ENCODE results near the gene RER1.

DNA sequence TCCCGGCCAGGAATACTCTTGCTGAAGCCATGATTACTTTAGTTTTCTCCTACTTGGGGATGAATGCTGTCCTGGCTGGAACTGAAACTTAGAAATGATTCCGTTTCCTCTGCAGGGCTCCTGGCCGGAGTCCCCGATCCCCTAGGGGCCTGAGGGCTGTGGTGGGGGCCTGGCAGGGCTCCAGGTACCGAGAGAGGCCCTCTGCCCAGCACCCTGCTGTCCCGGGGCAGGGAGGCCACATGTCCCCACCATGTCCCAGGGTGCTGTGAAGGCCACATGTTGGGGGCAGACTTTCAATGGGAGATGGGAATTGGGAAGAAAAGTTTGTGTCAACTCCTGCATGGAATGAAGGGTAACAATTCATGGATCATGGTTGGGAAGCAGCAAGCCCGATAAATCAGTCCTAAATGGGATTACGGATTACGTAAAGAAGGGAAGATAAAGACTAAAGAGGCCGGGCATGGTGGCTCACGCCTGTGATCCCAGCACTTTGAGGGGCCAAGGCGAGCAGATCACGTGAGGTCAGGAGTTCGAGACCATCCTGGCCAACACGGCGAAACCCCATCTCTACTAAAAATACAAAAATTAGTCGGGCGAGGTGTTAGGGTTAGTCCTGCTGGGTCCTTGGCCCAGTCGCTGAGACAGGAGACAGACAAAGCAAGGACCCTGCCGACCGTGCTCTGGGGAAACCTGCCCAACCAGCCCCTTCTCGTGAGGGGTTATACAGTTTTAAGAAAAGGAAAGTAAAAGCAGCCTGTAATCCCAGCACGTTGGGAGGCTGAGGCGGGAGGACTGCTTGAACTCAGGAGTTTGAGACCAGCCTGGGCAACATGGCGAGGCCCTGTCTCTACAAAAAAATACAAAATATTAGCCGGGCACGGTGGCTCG lies 37.8 kb upstream of the RER1 start:
- TF ChIP-seq, protein P1, sequence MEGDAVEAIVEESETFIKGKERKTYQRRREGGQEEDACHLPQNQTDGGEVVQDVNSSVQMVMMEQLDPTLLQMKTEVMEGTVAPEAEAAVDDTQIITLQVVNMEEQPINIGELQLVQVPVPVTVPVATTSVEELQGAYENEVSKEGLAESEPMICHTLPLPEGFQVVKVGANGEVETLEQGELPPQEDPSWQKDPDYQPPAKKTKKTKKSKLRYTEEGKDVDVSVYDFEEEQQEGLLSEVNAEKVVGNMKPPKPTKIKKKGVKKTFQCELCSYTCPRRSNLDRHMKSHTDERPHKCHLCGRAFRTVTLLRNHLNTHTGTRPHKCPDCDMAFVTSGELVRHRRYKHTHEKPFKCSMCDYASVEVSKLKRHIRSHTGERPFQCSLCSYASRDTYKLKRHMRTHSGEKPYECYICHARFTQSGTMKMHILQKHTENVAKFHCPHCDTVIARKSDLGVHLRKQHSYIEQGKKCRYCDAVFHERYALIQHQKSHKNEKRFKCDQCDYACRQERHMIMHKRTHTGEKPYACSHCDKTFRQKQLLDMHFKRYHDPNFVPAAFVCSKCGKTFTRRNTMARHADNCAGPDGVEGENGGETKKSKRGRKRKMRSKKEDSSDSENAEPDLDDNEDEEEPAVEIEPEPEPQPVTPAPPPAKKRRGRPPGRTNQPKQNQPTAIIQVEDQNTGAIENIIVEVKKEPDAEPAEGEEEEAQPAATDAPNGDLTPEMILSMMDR (conservative IDR thresholded peaks at IDR 0.05 in 1 of 2, IDR thresholded peaks at IDR 0.05 in 1 of 2; ENCODE audit: extremely low read depth in 1 of 2, insufficient read depth in 1 of 2, low read depth in 1 of 2, low read length in 2 of 2): no peak
- TF ChIP-seq EZH2 (IDR thresholded peaks at IDR 0.05; ENCODE audit: borderline replicate concordance, low read length): no peak
